HEK293 (cell line): ENCODE results near the gene PPP1R1A.

ENCODE experiments used
- CTCF ChIP-seq: fragments of 450-650 bp; formaldehyde crosslinking; IDR thresholded peaks from 2 replicates; pipeline ENCODE4 v1.5.1; 2016; ENCODE audit warnings: missing biosample characterization, missing genetic modification characterization
- PRDM1 ChIP-seq: fragments of 450-650 bp; formaldehyde crosslinking; IDR thresholded peaks from 2 replicates; pipeline ENCODE4; 2016; ENCODE audit warnings: missing biosample characterization, missing genetic modification characterization
- TCF7L2 ChIP-seq: IDR thresholded peaks from 2 replicates; pipeline ENCODE4 v1.6.1; 2011; ENCODE audit warnings: low read depth, mild to moderate bottlenecking, inconsistent platforms, low read length, moderate library complexity, borderline replicate concordance
- ZBTB20 ChIP-seq: fragments of 450-650 bp; formaldehyde crosslinking; IDR thresholded peaks from 2 replicates; pipeline ENCODE4 v1.5.1; 2016; ENCODE audit warnings: missing biosample characterization, missing genetic modification characterization
- ZNF138 ChIP-seq: fragments of 450-650 bp; formaldehyde crosslinking; IDR thresholded peaks from 2 replicates; pipeline ENCODE4 v1.5.1; 2016; ENCODE audit warnings: missing biosample characterization, missing genetic modification characterization, borderline replicate concordance
- ZNF274 ChIP-seq, 2 experiments: fragments of 200-500 bp in 1 of 2; fragments of 450-650 bp in 1 of 2; sonication (Bioruptor generic) in 1 of 2; formaldehyde crosslinking in 1 of 2; IDR thresholded peaks; 2 replicates each; pipeline versions ENCODE4 v1.5.1 to v1.6.1; 2014 to 2016; ENCODE audit warnings: borderline replicate concordance in 1 of 2, inconsistent platforms in 1 of 2, low read length in 1 of 2, missing biosample characterization in 1 of 2, missing genetic modification characterization in 1 of 2
- ZNF302 ChIP-seq: fragments of 450-650 bp; formaldehyde crosslinking; IDR thresholded peaks from 2 replicates; pipeline ENCODE4 v1.5.1; 2016; ENCODE audit warnings: missing biosample characterization, missing genetic modification characterization, low read depth
- ZNF449 ChIP-seq: fragments of 450-650 bp; formaldehyde crosslinking; IDR thresholded peaks from 2 replicates; pipeline ENCODE4 v1.5.1; 2017; ENCODE audit warnings: missing biosample characterization, mild to moderate bottlenecking, missing genetic modification characterization, moderate library complexity
- ZNF585B ChIP-seq: fragments of 450-650 bp; formaldehyde crosslinking; IDR thresholded peaks from 2 replicates; pipeline ENCODE4 v1.5.1; 2016; ENCODE audit warnings: missing biosample characterization, missing genetic modification characterization
- ZNF623 ChIP-seq: fragments of 450-650 bp; formaldehyde crosslinking; IDR thresholded peaks from 2 replicates; pipeline ENCODE4 v1.5.1; 2016; ENCODE audit warnings: missing biosample characterization, missing genetic modification characterization

- TF ChIP-seq TCF7L2 = no peak
- TF ChIP-seq ZNF302 (tag by site-specific recombination) = no peak
- no peak for TF ChIP-seq ZNF623 (tag by site-specific recombination)
- no peak for TF ChIP-seq ZNF585B (tag by site-specific recombination)
- TF ChIP-seq ZBTB20 (tag by site-specific recombination) = no peak
- no peak for TF ChIP-seq PRDM1 (tag by site-specific recombination)
- TF ChIP-seq ZNF449 = no peak
- no peak for TF ChIP-seq ZNF274 (IDR thresholded peaks at IDR 0.05; ENCODE audit: low read length)
- TF ChIP-seq ZNF274 (tag by site-specific recombination; IDR thresholded peaks at IDR 0.05; ENCODE audit: borderline replicate concordance) = no peak
- TF ChIP-seq CTCF (tag by site-specific recombination) = no peak
- no peak for TF ChIP-seq ZNF138 (tag by site-specific recombination)
Observed at GRCh38 chr12:54563787-54564186, 24.7 kb downstream of the PPP1R1A start.
